Muscle of back (tissue), 11 donors: Measurements from ENCODE around the gene ZGLP1. TPM values are rescaled to one million over a fixed set of nuclear protein-coding genes. Genes with fewer than 3 reads are reported as not detected.
"Not testable (repeated sequence)": the region's sequence is repeated elsewhere in the genome, so short reads cannot be mapped to it uniquely, and the experiment has no call there.

ENCODE experiments used
- DNase-seq, 3 donors: peaks; one replicate each; pipeline versions ENCODE4 v3.0.0 to v3.0.0-alpha.2; 2013
- polyA plus RNA-seq, 10 donors: library from polyadenylated mRNA; unstranded; fragments of 120-200 nt; gene quantifications; one replicate each; pipeline ENCODE4 v1.2.1, GENCODE V29; 2013; ENCODE audit not compliant: insufficient read length in 10 of 10

The ZGLP1 gene
- polyA plus RNA-seq, 10 donors = 1.7 to 6.1 (median 2.9) TPM

DNA sequence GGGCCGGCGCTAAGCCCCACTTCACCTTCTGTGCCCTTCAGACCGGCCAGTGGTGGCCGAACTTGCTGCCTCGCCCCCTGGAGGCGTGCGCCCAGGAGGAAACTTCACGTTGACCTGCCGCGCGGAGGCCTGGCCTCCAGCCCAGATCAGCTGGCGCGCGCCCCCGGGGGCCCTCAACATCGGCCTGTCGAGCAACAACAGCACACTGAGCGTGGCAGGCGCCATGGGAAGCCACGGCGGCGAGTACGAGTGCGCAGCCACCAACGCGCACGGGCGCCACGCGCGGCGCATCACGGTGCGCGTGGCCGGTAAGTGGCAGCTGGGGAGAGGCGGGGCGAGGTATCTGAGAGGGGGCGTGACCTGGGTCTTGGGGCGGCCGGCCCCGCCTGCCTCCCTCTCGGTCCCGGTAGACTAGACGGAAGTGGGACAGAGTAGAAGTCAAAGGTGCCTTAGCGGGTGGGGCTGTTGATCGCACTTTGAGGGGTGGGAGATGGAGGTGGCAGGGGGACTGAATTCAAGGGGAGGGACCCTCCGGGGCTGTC, 14.2 kb downstream of the ZGLP1 start:
- peak in 1 of 3 donors; percentile 55 for DNase-seq

DNA sequence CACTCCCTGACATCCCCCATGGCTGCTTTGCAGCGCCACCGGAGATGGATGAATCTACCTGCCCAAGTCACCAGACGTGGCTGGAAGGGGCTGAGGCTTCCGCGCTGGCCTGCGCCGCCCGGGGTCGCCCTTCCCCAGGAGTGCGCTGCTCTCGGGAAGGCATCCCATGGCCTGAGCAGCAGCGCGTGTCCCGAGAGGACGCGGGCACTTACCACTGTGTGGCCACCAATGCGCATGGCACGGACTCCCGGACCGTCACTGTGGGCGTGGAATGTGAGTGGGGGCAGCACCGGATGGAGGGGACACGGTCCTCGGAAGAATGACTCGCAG, 15.3 kb downstream of the ZGLP1 start:
- DNase-seq = no peak

DNA sequence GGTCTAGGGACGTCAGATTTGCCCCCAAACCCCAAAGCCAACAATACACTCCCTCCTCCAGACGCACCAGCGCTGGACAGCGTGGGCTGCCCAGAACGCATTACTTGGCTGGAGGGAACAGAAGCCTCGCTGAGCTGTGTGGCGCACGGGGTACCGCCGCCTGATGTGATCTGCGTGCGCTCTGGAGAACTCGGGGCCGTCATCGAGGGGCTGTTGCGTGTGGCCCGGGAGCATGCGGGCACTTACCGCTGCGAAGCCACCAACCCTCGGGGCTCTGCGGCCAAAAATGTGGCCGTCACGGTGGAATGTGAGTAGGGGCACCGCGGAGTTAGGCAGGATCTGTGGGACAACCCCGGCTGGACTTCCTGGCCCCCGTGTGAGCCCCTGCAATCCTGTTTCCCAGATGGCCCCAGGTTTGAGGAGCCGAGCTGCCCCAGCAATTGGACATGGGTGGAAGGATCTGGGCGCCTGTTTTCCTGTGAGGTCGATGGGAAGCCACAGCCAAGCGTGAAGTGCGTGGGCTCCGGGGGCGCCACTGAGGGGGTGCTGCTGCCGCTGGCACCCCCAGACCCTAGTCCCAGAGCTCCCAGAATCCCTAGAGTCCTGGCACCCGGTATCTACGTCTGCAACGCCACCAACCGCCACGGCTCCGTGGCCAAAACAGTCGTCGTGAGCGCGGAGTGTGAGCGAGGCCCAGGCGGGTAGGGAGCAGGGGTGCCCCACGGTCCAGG, 15.8 kb downstream of the ZGLP1 start:
- no peak for DNase-seq

DNA sequence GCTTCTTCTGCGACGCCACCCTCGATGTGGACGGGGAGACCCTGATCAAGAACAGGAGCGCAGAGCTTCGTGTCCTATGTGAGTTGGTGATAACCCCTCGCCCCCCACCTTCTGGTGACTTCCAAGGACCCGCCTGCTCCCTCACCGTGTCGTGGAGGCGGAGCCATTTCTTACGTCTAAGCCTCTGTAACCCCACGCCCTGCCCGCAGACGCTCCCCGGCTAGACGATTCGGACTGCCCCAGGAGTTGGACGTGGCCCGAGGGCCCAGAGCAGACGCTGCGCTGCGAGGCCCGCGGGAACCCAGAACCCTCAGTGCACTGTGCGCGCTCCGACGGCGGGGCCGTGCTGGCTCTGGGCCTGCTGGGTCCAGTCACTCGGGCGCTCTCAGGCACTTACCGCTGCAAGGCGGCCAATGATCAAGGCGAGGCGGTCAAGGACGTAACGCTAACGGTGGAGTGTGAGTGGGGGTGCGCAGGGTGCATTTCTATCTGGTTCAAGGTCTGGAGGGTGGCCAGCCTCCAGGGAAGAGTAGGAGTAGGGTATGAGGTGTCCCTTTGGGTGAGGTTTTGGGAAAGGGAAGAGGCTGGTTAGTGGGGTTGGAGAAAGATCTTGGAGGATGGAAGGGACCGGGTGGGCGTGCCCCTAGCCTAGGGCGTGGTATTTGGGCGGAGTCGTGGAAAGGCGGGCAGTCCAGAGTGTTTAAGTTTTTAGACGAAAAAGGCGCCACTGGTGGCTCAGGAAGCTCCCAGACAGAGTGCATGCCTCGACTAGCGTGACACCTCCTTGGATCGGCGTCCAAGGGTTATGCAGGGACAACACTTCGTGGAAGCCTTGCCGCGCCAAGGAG, 16.6 kb downstream of the ZGLP1 start:
- DNase-seq = no peak

DNA sequence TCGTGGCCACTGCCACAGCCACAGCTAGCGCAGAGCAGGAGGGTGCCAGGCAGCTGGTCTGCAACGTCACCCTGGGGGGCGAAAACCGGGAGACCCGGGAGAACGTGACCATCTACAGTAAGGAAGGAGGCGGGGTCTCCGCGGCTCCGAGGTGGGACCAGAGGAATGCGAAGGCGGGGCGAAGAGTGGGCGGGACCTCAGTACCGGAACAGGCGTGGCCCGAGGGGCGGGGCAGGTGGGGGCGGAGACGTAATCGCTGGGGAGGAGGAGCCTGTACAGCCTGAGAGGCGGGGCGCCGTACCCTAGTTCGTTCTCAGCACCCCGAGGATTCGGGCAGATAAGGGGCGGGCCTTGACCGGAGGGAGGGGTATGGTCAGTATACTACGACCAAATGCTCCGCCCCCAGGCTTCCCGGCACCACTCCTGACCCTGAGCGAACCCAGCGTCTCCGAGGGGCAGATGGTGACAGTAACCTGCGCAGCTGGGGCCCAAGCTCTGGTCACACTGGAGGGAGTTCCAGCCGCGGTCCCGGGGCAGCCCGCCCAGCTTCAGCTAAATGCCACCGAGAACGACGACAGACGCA, 17.3 kb downstream of the ZGLP1 start:
- DNase-seq = peak in 1 of 3 donors; percentile 52

DNA sequence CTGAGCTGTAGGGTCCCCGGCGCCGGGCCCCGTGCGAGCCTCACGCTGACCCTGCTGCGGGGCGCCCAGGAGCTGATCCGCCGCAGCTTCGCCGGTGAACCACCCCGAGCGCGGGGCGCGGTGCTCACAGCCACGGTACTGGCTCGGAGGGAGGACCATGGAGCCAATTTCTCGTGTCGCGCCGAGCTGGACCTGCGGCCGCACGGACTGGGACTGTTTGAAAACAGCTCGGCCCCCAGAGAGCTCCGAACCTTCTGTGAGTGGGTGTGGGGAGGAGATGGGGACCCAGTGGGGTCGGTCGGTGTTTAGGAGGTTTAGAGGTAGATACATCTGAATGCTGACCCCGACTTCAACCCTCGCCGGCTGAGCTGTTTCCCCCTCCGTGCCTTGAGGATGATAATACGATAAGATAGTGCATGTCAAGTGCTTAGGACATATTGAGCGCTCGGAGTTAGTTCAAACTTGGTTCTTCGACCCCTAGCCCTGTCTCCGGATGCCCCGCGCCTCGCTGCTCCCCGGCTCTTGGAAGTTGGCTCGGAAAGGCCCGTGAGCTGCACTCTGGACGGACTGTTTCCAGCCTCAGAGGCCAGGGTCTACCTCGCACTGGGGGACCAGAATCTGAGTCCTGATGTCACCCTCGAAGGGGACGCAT, 17.9 kb downstream of the ZGLP1 start:
- peak in 1 of 3 donors; percentile 37 for DNase-seq

DNA sequence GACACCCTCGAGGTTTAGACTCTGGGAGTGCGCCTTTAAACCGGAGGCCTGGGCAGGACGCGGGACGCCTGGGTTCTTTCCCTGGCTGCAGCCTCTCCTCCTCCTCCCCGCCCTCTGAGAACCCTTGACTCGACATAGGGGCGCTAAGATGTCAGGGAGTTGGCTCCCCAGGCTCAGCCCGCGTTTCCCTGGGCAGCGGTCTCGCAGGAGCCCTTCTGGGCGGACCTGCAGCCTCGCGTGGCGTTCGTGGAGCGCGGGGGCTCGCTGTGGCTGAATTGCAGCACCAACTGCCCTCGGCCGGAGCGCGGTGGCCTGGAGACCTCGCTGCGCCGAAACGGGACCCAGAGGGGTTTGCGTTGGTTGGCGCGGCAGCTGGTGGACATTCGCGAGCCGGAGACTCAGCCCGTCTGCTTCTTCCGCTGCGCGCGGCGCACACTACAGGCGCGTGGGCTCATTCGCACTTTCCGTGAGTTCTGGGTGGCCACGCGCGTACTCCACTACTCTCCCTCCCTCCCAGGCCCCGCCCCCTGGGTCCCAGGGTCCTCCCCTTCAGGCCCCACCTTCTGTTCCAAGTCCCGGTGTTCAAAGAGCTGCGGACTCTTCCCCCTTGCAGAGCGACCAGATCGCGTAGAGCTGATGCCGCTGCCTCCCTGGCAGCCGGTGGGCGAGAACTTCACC, 18.6 kb downstream of the ZGLP1 start:
- DNase-seq = peak in 1 of 3 donors; percentile 62

DNA sequence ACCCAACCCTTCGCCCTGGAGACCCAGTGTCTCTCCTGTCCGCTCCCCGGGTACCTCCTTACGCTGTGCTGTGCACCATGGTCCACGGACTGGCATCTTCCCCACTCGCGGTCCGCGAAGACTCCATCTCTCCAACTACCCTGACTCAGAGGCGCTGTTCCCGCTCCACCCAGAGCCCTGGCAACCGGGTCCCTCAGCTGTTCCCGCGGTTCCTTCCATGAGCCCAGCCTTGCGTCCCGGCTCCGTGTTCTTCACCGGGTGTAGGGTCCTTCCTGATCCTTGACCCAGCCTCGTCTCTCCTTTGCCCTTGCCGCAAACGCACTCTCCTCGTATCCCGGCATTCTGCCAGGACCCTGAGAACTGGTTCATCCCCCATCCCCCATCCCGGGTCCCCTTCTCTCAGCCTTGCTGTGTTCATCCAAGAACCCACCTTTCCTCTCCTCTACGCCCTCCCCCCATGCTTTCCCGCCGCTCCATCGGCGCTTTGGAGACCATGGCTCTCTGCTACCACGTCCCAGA, 19.2 kb downstream of the ZGLP1 start:
- peak in 1 of 3 donors; percentile 38 for DNase-seq

DNA sequence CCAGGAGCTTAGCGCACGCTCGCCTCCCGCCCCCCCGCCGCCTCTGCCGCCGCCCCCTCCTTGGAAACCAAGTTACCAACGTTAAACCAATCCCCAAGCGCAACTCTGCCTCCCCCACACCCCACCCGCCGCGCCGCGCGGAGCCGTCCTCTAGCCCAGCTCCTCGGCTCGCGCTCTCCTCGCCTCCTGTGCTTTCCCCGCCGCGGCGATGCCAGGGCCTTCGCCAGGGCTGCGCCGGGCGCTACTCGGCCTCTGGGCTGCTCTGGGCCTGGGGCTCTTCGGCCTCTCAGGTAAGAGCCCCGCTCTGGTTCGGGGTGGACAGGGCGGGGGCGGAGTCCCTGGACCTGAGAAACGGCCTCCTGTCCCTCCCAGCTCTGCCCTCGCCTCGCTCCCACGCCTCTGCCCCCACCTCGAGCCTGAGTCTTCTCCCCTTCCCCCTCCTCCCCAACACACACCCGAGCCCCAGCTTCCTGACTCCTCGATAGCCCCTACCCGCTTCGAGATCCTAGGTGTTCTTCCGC, 19.7 kb downstream of the ZGLP1 start, which contains the start of gene ICAM5:
ICAM5 (plus strand) TSS at position 117 of the 521 bp plus-strand sequence; CDS start at position 209, 92 bp downstream.
- no peak for DNase-seq

DNA sequence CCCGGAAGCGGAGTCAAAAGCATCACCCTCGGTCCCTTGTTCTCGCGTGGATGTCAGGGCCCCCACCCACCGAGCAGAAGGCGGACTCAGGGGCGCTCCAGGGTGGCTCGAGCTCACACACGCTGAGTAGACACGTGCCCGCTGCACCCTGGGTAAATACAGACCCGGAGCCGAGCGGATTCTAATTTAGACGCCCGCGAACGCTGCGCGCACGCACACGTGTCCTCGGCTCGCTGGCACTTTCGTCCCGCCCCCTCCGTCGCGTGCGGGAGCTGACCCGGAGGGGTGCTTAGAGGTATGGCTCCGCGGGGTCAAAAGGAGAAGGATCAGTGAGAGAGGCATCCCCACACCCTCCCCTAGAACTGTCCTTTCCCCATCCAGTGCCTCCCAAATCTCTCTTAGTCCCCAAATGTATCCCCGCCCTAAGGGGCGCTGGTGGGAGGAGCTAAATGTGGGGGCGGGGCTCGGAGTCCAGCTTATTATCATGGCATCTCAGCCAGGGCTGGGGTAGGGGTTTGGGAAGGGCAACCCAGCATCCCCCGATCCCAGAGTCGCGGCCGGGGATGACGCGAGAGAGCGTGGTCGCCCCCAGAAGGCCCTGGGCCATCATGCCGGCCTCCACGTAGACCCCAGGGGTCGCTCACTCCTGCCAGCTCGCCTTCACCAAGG, 20.3 kb downstream of the ZGLP1 start:
- DNase-seq = peak in 1 of 3 donors; percentile 39

DNA sequence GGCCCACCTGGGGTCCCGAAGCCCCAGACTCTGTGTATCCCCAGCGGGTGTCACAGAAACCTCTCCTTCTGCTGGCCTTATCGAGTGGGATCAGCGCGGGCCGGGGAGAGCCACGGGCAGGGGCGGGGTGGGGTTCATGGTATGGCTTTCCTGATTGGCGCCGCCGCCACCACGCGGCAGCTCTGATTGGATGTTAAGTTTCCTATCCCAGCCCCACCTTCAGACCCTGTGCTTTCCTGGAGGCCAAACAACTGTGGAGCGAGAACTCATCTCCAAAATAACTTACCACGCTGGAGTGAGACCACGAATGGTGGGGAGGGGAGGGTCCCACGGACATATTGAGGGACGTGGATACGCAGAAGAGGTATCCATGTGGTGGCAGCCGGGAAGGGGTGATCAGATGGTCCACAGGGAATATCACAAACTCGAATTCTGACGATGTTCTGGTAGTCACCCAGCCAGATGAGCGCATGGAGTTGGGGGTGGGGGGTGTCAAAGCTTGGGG, 20.9 kb downstream of the ZGLP1 start:
- DNase-seq = peak in 1 of 3 donors; percentile 57

DNA sequence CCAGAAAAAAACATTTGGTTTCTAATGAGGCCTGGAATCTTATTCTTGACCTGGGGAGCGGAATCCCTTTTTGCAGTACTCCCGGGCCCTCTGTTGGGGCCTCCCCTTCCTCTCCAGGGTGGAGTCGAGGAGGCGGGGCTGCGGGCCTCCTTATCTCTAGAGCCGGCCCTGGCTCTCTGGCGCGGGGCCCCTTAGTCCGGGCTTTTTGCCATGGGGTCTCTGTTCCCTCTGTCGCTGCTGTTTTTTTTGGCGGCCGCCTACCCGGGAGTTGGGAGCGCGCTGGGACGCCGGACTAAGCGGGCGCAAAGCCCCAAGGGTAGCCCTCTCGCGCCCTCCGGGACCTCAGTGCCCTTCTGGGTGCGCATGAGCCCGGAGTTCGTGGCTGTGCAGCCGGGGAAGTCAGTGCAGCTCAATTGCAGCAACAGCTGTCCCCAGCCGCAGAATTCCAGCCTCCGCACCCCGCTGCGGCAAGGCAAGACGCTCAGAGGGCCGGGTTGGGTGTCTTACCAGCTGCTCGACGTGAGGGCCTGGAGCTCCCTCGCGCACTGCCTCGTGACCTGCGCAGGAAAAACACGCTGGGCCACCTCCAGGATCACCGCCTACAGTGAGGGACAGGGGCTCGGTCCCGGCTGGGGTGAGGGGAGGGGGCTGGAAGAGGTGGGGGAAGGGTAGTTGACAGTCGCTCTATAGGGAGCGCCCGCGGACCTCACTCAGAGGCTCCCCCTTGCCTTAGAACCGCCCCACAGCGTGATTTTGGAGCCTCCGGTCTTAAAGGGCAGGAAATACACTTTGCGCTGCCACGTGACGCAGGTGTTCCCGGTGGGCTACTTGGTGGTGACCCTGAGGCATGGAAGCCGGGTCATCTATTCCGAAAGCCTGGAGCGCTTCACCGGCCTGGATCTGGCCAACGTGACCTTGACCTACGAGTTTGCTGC, 22.5 kb downstream of the ZGLP1 start, which contains the start of gene ICAM4:
ICAM4 (plus strand) TSS at position 153 of the 935 bp plus-strand sequence; CDS start at position 211, 58 bp downstream.
- DNase-seq = peak in 1 of 3 donors; percentile 65

DNA sequence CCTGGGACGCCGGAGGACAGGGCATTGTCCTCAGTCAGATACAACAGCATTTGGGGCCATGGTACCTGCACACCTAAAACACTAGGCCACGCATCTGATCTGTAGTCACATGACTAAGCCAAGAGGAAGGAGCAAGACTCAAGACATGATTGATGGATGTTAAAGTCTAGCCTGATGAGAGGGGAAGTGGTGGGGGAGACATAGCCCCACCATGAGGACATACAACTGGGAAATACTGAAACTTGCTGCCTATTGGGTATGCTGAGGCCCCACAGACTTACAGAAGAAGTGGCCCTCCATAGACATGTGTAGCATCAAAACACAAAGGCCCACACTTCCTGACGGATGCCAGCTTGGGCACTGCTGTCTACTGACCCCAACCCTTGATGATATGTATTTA, 24.2 kb downstream of the ZGLP1 start:
- DNase-seq = no peak

DNA sequence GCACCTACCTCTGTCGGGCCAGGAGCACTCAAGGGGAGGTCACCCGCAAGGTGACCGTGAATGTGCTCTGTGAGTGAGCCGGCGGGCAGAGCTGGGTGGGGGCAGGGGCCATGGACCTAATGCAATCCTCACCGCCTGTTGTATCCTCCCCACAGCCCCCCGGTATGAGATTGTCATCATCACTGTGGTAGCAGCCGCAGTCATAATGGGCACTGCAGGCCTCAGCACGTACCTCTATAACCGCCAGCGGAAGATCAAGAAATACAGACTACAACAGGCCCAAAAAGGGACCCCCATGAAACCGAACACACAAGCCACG, 24.7 kb downstream of the ZGLP1 start:
- no peak for DNase-seq

DNA sequence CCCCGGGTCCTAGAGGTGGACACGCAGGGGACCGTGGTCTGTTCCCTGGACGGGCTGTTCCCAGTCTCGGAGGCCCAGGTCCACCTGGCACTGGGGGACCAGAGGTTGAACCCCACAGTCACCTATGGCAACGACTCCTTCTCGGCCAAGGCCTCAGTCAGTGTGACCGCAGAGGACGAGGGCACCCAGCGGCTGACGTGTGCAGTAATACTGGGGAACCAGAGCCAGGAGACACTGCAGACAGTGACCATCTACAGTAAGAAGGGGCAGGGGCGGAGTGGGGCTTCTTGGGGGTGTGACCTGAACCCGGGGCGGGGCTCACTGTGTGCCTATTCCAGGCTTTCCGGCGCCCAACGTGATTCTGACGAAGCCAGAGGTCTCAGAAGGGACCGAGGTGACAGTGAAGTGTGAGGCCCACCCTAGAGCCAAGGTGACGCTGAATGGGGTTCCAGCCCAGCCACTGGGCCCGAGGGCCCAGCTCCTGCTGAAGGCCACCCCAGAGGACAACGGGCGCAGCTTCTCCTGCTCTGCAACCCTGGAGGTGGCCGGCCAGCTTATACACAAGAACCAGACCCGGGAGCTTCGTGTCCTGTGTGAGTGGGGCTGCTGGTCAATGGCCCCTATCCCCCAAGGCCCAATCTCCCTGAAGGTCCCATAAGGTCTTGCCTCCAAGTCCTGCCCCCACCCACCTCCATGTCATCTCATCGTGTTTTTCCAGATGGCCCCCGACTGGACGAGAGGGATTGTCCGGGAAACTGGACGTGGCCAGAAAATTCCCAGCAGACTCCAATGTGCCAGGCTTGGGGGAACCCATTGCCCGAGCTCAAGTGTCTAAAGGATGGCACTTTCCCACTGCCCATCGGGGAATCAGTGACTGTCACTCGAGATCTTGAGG, 25.3 kb downstream of the ZGLP1 start:
- DNase-seq = no peak

DNA sequence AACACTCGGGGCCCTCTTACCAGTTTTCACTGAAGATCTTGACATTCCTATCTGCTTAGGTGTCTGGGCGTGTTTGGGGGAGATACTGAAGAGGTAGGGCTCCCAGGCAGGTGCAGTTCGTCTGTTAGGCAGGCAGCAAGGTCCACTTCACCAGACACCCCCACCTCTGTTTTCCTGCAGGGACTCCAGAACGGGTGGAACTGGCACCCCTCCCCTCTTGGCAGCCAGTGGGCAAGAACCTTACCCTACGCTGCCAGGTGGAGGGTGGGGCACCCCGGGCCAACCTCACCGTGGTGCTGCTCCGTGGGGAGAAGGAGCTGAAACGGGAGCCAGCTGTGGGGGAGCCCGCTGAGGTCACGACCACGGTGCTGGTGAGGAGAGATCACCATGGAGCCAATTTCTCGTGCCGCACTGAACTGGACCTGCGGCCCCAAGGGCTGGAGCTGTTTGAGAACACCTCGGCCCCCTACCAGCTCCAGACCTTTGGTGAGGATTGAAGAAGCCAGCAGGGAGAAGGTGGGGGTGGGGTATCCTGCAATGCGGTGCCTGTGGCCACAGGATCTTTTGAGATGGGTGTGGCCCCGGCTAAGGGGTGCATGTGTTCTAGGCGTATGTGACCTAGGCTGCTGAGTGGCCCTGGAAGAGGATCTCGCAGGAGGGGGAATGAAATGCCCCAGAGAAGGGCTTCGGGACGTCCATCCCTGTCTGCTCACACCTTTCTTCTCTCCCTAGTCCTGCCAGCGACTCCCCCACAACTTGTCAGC, 26.1 kb downstream of the ZGLP1 start:
- no peak for DNase-seq

DNA sequence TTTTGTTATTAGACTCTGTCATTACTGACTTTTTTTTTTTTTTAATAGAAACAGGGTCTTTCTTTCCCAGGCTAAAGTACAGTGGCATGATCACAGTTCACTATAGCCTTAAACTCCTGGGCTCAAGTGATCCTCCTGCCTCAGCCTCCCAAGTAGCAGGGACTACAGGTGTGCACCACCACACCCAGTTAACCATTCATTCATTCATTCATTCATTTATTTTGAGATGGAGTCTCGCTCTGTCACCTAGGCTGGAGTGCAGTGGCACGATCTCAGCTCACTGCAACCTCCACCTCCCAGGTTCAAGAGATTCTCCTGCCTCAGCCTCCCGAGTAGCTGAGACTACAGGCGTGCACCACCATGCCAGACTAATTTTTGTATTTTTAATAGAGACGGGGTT, 27.6 kb downstream of the ZGLP1 start:
- DNase-seq = not testable (repeated sequence)
